22Rv1 (cell line): ENCODE results near the gene MAST1.

Source experiments
- ZFX ChIP-seq: fragments of 450-650 bp; IDR thresholded peaks from 2 replicates; pipeline ENCODE4 v1.6.1; 2017; ENCODE audit warnings: antibody characterized with exemption, borderline replicate concordance
- TF ChIP-seq, protein P1 (sequence below): fragments of 450-650 bp; IDR thresholded peaks from 2 replicates; pipeline ENCODE4 v1.5.1; 2017; ENCODE audit warnings: mild to moderate bottlenecking

DNA sequence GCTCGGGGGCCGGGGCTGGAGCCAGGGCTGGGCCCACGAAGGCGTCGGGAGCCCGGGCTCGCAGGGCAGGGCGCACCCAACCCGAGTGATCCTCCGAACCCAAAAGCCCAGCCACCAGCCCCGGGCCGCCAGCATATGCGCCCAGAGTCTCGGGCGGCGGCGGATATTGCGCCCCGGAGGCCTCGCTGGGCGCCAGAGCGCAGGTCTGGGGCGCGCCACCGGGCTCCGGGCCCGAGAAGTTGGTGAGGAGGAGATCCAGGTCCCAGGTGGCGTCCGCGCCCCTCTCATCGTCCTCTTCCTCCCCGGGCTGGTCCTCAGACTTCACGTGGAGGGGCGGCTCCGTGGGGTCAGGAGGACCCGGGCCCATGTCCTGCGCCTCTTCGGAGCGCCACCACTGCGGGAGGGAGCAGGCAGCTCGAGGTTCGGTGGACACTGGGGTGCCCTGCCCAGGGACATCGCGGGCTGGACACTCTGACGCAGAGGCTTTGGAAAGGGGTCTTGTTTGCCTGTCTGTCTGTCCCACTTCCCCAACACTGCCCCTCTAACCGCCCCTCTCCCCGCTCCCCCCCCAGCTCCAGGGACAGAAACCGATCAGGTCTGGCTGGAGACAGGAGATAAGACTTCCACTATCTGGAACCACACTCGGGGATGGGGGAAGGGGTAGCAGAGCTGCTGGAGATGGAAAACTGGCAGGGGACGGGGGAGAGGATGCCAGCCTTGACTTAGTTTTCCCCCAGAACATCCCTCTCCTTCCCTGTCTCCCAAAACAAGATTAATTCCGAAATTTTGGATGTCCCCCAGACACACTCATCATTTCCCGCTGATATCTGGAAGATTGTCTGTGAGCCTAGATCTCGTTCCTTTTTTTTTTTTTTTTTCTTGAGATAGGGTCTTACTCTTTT is 47.7 kb downstream of the MAST1 start:
- TF ChIP-seq, protein P1, sequence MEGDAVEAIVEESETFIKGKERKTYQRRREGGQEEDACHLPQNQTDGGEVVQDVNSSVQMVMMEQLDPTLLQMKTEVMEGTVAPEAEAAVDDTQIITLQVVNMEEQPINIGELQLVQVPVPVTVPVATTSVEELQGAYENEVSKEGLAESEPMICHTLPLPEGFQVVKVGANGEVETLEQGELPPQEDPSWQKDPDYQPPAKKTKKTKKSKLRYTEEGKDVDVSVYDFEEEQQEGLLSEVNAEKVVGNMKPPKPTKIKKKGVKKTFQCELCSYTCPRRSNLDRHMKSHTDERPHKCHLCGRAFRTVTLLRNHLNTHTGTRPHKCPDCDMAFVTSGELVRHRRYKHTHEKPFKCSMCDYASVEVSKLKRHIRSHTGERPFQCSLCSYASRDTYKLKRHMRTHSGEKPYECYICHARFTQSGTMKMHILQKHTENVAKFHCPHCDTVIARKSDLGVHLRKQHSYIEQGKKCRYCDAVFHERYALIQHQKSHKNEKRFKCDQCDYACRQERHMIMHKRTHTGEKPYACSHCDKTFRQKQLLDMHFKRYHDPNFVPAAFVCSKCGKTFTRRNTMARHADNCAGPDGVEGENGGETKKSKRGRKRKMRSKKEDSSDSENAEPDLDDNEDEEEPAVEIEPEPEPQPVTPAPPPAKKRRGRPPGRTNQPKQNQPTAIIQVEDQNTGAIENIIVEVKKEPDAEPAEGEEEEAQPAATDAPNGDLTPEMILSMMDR: peak; percentile 23; the same call in 1 of the 2 replicates
- no peak for TF ChIP-seq ZFX
